Activated CD4-positive, CD25-positive, alpha-beta regulatory T cell treated with anti-CD3 and anti-CD28 coated beads, Interleukin-2, amount 50 U/mL, for 24 hours (primary cell): ENCODE data around the gene ONECUT2.

Source experiments
- ATAC-seq, 2 donors: fragments of 150-1000 bp; cut with Tn5 transposase; one replicate each; pipeline ENCODE4 v1.10.0; 2021; ENCODE audit warnings: mild to moderate bottlenecking in 1 of 2, moderate library complexity in 1 of 2

The ONECUT2 gene

DNA sequence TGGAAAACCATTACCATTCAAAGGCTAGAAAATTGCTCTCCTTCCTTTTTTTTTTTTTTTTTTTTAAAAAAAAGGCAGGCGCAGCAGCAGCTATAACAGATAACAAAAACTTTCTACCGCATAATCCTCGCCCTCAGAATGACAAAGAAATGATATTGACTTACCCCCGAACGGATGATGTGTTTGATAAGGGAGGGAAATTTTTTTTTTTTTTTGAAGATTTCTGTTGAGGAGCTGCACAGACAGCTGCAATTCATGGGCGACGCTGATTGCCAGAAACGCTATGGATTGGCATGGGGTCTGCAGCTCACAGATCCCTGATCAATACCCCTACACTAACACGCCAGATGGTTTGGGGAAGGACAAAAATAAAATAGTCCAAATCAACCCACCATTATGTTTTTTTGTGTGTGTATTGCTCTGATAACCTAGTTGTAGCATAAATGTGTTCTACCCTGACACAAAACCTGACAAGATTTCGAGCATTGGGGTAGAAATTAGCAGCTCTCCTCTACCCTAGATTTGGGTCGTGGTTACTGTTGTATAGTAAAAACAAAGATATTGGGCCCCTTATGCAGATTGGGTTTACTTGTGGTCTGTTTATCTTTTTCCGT is 3.6 kb upstream of the ONECUT2 start:
- no peak for ATAC-seq

DNA sequence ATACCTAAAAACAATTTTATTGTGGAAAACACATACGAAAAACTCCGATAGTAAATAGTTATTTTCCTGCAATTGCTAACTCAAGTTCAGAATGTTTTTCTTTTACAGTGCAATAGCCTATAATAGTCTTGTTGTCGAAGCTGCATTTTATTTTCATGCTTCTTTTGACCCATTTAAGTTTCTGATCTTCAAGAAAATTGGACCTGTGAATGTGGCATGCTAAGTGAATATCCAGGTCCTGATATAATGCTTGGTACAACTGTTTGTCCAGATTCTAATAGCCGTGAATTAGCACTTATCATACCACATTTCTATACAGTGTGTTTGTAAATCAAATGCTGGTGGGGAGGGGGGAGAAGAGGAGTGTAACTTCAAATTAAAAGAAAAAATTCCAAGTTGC is 3.0 kb upstream of the ONECUT2 start:
- ATAC-seq, result no peak

- no peak for ATAC-seq
Measured at GRCh38 chr18:57432751-57433400, 2.3 kb upstream of the ONECUT2 start.

DNA sequence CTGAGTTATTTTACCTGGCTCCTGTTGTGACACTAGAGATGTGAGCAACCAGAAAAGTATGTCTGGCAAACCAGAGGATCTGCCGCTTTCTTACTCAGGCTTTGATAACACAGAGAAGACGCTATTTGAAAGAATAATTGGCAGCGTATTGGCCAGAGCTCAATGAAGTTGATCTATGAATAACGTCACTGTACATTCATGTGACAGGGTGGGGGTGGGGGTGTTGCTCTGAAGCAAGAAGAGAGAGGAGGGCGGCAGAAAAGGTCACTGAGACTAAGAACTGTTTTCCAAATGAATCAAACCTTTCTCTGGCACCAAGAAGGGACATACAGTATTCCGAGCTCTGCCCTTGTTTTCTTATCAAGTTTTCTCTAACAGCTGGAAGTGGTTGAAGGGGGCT is 1.7 kb upstream of the ONECUT2 start:
- ATAC-seq, result no peak

DNA sequence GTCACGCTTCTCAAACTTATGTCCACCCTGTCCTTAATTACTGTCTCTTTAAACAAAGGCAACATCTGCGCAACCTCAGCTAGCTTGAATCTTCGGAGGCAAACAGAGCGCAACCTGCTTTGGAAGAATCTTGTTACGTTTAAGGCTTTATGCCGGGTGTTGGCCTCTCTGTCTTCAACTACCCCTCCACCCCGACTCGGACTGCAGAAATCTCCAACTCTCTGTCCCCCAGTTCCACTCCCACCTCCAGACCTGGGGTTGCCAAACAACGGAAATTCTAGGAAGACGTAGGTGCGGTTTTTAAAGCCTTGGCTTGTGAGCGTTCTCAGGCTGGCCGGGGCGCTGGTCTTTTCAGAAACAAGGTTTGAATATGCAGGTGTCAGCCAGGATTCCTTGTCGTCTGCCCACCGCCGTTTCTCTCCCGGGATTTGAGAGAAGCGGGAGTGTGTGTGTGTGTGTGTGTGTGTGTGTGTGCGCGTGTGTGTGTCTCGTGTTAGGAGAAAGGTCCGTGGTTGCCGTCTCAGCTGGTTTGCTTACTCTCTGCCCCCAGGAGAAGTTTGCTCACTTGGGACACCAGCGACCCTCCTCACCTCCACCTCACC is 1.1 kb upstream of the ONECUT2 start:
- no peak for ATAC-seq

DNA sequence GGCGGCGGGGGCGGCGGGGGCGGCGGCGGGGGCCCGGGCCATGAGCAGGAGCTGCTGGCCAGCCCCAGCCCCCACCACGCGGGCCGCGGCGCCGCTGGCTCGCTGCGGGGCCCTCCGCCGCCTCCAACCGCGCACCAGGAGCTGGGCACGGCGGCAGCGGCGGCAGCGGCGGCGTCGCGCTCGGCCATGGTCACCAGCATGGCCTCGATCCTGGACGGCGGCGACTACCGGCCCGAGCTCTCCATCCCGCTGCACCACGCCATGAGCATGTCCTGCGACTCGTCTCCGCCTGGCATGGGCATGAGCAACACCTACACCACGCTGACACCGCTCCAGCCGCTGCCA is 644 bp downstream of the ONECUT2 start:
- ATAC-seq, result no peak

- no peak for ATAC-seq
Measured at GRCh38 chr18:57436191-57436964, 1.2 kb downstream of the ONECUT2 start.

DNA sequence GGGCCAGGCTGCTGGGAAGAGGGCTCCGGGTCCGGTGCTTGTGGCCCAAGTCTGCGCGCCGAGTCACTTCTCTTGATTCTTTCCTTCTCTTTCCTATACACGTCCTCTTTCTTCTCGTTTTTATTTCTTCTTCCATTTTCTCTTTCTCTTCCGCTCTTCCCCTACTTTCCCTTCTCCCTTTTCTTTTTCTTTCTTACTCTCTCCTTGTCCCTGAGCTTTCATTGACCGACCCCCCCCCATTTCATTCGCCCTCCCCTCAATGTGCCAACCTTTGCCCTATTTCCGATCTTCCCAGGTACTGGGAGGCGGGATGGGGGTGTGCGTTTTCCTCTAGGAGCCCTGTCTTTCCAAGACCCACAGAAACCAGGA is 1.8 kb downstream of the ONECUT2 start:
- ATAC-seq, result no peak

DNA sequence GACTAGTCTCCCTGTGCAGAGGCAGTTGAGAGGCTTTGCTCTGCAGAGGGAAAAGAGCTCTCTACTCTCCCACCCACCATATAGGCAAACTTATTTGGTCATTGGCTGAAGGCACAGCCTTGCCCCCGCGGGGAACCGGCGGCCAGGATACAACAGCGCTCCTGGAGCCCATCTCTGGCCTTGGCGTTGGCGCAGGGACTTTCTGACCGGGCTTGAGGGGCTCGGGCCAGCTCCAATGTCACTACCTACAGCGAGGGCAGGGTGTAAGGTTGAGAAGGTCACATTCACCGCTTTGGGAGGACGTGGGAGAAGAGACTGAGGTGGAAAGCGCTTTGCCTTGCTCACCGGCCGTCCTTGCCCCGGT is 2.2 kb downstream of the ONECUT2 start:
- no peak for ATAC-seq

GRCh38 chr18:57437766-57438671 is 2.8 kb downstream of the ONECUT2 start:
- peak; percentile 43 to 45 for ATAC-seq

DNA sequence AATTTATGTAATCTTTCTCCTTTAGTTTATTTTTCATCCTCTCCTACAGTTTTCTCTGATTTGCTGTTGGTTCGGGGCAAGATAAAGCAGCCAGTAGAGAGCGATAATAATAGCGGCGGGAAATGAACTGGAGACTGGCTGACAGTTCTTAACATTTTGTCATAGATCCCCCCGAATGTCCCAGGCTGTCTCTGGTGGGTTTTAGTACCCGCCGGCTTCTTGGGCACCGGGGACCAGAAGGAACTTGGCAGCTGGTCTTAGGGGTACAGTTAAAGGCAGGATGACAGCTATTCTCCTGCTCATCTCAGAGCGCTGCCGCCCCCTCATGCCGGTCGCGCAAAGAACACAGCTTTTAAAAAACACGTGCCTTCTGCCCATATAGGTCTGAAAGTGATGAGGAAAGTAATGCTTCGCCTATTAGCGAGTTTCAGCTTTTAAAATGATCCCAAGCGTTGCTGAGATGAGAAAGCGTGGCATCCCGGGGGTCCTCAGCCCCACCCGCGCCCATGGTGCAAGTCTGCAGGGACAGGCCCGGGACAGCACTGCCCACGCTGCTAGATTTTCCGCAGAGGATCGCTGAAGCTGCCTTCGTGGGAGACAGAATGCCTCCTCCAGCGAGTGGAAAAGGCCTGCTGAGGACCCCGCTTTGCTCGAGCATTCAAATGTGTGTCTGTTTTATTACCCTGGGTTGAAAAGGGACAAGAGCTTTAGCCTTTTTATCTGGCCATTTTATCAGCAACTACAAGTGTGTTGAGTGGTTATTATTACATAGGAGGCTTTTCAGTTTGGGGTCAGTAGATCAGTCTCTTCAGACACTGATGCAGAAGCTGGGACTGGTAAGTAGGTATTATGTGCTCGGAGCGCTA is 3.8 kb downstream of the ONECUT2 start:
- no peak for ATAC-seq

- no peak for ATAC-seq
Measured at GRCh38 chr18:57439609-57439968, 4.4 kb downstream of the ONECUT2 start.

DNA sequence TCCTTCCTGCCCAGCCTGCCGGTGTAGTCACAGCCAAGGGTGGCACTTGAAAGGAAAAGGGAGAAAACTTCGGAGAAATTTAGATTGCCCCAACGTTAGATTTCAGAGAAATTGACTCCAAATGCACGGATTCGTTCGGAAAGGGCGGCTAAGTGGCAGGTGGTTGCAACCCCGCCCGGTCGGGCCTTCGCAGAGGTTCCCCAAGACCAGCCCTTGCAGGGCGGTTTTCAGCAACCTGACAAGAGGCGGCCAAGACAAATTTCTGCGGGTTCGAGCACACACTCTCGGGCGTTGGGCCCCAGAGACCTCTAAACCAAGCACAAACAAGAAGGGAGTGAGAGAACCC is 4.8 kb downstream of the ONECUT2 start:
- ATAC-seq, result no peak

- ATAC-seq, result no peak
Measured at GRCh38 chr18:57440331-57441070, 5.3 kb downstream of the ONECUT2 start.

DNA sequence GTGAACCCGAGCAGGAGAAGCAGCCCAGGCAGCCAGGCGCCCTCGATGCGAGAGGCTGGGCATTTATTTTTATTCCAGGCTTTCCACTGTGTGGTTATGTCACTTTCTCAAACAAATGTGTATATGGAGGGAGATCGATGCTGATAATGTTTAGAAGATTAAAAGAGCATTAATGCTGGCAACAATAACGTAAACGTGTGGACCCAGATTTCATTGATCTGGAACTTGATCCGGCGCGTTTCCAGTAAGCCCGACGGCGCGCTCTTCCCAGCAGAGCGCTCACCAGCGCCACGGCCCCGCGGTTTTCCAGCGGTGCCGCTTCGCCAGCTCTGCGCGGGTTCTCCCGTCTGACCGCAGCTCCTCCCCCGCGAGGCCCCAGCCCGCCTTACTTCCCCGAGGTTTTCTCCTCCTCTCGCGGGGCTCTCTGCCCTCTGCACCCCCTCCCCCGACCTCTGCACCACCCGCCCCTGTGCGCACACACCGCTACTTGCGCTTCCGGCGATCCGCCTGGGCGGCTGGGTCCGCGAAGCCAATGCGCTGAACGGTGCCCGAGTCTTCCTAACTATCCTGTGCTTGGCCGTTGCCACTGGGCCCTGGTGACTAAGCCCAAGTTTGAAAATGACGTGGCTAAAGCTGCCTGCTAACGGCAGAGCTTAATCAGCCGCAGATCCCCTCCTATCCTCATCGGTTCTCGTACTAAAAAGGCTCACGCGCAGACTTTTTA is 6.1 kb downstream of the ONECUT2 start:
- peak; percentile 36 to 42 for ATAC-seq

DNA sequence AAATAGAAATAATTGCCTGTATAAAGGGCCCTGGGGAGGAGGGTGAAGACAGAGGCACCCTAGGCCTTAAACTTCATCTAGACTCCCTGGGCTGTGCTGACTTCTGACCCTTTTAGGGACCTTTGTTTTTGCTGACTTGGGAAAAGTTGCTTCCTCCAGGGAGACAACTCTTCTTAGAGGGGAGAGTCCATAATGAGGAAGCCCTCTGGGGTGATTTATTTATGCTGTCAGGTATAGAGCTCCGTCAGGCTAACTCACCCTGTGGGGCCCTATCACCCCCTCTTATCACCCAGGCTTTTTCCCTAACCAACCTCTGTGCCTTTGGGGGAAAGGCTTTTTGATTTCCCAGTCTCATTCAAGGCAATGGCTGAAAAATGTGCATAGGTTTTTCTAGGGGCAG is 8.1 kb downstream of the ONECUT2 start:
- no peak for ATAC-seq

DNA sequence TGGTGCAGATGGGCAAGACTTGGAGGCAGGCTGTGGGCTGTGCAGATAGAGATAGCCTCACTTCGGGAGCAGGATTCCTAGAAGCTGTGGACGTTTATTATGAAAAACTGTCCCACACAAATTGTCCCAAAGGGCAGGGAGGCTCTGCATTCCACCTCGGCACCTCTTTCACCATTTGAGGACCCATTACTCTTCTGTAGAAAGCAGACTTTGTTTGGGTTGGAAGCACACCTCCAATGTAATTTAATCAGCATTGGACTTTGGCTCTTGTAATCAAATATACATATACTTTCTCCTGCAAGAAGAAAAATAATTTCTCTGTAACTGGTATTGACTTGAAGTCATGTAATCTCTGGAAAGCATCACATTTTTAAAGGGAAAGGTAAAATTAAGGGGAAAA is 8.5 kb downstream of the ONECUT2 start:
- no peak for ATAC-seq

DNA sequence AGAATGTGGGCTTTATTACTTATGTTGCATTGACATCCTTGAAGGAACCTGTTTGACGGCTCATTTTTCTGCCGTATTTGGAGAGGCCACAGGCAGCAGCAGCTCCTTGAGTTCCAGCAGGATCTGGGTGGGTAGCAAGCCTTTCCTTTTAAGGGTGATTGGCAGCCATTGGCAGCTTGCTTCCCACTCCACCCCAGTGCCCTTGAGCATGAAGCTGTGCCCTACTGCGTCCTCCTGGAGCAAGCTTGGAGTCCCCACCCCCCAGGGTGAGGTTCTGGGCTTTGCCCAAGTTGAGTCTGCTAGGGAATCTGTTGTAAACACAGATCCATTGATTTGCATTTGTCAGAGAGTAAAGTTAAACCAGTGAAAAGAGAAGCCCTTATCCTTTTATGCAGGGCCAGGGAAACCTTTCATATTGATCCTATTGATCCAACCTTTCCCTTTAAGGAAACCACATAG is 9.2 kb downstream of the ONECUT2 start:
- no peak for ATAC-seq

- ATAC-seq, result no peak
Measured at GRCh38 chr18:57445488-57446319, 10.5 kb downstream of the ONECUT2 start.

DNA sequence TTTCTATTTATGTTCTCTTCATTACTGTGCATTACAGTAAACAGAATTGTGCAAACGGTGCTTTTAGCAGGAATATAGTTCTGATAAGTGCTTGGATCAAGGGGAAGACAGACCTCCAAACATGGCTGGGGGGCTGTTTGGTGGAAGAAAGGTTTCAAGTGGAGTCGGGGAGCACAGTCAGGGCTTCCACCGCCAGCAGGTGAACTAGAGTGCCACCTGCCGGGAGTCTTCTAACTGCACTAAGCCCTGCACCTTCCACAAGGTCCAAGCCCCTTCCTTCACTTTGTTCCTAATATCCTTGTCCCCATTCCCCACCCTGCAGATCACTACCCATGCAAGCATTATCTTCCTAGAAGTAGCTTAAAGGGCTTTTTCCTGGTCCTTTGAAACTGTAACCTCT is 11.1 kb downstream of the ONECUT2 start:
- no peak for ATAC-seq
